ENCODE results near the gene OPRL1. TPM values are rescaled to one million over a fixed set of nuclear protein-coding genes. Genes with fewer than 3 reads are reported as not detected.
"Not testable (repeated sequence)": the region's sequence is repeated elsewhere in the genome, so short reads cannot be mapped to it uniquely, and the experiment has no call there.

Gene OPRL1
- total RNA-seq, 1 donor from 2014 or later: 2.7 TPM

DNA sequence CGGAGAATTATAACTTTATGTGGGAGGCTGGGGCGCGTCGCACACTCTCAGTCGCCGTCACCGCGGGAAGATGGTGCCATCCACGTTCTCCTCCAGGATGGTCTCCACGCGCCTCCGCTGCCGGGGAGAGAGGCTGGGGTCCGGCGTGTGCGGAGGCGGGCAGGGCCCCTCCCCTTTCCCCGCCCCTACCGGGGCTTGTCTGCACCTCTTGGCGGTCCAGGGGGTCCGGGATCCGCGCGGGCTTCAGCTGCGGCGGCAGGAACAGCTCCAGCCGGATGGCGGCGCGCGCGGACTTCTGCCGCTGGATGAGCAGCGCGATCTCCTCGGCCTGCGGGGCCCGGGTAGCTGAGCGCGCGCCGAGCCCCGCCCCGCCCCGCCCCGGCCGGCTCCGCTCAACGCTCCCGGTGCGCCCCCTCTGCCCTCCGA is 3.5 kb downstream of the OPRL1 start:
- no peak for DNase-seq (ENCODE audit: extremely low read depth, low read depth, low spot score)

DNA sequence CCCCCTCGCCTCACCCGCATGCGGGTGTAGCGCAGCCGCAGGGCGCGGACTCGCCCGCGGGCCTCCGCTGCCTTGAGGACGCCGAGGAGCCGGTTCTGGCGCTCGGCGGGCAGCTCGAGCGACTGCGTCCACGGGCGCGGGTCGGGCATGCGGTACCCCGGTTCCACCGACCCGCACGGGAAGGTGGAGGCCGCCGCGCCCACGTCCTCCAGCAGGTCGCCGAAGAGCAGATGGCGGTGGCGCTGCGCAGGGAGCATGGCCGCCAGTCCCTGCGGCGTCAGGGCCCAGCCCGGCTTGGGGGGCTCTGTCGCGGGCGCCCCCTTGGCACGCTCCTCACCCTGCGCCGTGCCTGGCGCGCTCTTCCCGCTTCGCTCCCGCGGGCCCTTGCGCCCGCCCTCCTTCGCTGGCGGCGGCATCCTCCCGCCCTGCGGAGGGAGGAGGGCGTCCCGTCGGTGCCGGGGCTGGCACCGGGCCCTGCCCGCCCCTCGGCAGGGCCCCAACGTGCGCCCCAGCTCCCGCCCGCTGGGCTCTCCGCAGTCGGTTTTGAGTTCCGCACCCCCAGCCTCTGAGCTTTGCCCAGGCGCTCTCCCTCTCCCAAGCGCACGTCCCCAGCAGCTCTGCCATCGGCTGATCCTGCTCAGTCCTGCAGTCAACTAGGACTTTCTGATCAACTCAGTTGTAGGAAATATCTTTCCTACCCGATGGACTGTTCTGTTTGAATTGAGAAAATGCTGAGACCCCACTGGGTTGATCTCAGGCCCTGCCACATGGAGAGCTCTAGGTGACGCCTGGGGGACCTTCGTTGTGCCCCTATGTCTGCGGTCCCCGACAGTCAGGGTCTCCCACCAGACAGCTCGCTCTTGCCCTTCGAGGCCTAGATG is 4.2 kb downstream of the OPRL1 start, which contains the start of gene LKAAEAR1:
Gene LKAAEAR1, minus strand, starts transcription at position 595 of the 881 bp plus-strand sequence. Its CDS starts 179 bp downstream, at position 416.
- no peak for DNase-seq (ENCODE audit: extremely low read depth, low read depth, low spot score)

DNA sequence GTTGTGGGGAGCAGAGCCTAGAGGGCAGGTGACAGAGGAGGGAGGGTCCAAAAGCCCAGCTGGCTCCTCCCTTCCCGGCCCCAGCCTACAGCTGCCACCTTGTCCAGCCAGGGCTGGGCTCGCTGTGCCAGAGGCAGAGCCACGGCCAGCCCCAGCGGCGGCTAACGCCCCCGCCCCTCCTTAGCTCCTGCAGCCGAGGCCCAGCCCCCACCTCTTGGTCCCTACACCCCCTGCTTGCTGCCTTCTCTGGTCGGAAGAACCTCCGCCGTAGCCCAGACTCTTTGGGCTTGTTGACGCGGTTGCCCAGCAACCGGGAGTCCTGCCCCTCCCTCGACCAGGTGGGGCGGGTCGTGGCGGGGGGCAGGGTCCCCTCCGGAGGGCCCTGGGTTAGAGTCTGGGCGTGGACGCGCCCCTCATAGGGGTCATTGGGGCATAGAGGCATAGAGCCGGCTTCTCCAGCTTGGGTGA is 4.8 kb downstream of the OPRL1 start:
- DNase-seq (ENCODE audit: extremely low read depth, low read depth, low spot score): no peak

DNA sequence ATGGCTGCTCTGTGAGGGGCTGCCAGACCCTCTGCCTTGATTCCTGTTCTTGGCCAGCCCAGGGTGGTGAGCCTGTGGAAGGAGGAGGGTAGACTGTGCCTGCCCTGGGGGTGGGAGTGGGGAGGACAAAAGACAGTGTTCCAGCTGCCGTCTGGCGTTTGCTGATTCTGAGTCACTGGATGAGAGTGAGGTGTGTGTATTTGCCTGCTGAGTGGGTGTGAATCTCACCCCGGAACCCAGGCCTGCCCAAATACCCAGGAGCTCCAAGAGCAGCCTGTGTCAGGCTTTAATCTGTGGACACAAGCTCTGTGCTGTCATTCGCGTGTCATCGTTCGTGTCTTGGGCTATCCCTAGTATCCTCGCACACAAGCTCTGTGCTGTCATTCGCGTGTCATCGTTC is 6.9 kb downstream of the OPRL1 start:
- DNase-seq (ENCODE audit: extremely low read depth, low read depth, low spot score): no peak

DNA sequence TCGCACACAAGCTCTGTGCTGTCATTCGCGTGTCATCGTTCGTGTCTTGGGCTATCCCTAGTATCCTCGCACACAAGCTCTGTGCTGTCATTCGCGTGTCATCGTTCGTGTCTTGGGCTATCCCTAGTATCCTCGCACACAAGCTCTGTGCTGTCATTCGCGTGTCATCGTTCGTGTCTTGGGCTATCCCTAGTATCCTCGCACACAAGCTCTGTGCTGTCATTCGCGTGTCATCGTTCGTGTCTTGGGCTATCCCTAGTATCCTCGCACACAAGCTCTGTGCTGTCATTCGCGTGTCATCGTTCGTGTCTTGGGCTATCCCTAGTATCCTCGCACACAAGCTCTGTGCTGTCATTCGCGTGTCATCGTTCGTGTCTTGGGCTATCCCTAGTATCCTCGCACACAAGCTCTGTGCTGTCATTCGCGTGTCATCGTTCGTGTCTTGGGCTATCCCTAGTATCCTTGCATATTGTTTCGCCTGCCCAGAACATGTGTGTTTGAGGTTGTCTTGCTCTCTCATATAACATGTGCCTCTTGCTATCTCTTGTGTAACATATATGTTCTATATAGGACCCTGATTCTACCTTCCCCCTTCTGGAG is 7.4 kb downstream of the OPRL1 start:
- not testable (repeated sequence) for DNase-seq (ENCODE audit: extremely low read depth, low read depth, low spot score)

DNA sequence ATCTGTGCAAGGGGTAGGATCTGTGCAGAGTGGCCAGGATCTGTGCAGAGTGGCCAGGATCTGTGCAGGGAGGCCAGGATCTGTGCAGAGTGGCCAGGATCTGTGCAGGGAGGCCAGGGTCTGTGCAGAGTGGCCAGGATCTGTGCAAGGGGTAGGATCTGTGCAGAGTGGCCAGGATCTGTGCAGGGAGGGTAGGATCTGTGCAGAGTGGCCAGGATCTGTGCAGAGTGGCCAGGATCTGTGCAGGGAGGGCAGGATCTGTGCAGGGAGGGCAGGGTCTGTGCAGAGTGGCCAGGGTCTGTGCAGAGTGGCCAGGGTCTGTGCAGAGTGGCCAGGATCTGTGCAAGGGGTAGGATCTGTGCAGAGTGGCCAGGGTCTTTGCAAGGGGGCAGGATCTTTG is 8.7 kb downstream of the OPRL1 start:
- not testable (repeated sequence) for DNase-seq (ENCODE audit: extremely low read depth, low read depth, low spot score)

DNA sequence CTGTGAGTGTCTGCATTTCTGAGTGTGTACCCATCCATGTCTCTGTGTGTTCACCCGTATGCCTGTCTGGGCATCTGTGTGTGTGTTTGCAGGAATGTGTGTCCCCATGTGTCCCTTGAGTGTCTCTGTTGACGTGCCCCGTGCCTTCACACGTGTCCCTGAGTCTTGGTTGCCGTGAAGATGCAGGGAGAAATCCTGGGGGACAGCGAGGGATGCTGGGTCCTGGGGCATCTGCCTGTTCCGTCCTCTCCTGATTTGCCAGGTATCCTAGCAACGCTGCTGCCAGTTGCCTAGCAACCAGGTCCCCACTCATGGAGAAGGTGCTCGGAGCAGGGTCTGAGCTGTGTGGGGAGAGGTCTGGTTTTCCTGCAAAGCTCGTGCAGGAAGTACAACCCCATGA is 10.3 kb downstream of the OPRL1 start:
- no peak for DNase-seq (ENCODE audit: extremely low read depth, low read depth, low spot score)

DNA sequence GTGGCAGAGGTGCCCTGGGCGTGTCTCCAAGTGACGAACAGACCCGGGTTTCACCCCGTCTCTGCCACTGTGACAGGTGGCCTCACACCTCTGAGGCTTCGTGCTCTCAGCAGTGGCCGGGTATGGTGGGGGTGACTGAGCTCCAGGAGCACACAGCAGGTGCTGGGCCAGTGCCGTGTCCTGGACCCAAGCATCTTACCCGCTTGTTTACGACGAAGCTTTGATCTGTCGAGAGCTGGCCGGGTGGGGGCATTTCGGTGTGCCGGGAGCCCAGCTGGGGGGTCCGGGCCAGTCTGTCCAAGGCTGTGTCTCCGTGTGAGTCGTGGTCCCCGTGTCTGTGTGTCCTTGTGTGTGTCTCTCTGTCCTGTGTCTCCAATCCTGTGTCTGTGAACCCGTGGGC is 11.5 kb downstream of the OPRL1 start:
- no peak for DNase-seq (ENCODE audit: extremely low read depth, low read depth, low spot score)

DNA sequence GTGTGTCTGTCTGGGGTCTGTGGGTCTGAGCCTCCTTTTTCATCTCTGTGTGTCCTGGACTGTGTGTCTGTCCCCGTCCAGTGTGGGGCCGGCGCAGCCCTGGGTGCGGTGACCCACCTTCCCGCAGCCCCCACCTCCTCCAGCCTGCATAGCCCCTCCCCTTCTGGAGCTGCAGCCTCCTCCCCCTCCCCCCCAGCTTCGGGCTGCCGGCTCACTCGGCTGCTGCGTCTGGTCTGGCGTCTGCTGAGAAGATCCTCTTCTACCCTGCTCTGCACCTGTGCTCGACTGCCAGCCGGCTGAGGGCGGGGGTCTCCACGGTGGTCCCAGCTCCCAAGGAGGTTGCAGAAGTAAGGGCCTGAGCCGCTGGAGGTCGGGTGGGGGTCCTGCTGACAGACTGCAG is 11.9 kb downstream of the OPRL1 start:
- DNase-seq (ENCODE audit: extremely low read depth, low read depth, low spot score): no peak

DNA sequence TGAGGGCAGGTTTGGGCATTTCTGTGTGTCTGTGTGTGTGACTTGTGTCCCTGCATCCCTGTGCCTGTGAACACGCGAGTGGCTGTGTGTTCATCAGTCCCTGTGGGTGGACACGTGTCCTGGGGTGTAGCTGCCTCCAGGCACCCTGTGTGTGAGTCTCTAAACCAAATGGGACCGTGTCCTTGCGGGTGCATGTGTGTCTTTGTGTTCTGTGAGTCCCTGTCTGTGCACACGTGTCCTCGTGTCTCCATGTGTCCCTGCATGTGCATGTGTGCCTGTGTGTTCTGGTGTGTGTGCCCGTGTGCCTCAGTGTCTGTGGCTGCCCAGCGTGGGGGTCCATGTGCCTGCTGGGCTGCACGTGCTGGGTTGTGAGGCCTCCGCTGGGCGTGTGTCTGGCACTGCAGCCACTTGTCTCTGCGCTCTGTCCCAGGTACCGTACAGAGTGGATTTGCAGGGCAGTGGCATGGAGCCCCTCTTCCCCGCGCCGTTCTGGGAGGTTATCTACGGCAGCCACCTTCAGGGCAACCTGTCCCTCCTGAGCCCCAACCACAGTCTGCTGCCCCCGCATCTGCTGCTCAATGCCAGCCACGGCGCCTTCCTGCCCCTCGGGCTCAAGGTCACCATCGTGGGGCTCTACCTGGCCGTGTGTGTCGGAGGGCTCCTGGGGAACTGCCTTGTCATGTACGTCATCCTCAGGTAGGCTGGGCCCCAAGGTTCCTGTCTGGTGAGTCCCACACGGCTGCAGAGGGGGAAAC is 12.6 kb downstream of the OPRL1 start:
- no peak for DNase-seq (ENCODE audit: extremely low read depth, low read depth, low spot score)

DNA sequence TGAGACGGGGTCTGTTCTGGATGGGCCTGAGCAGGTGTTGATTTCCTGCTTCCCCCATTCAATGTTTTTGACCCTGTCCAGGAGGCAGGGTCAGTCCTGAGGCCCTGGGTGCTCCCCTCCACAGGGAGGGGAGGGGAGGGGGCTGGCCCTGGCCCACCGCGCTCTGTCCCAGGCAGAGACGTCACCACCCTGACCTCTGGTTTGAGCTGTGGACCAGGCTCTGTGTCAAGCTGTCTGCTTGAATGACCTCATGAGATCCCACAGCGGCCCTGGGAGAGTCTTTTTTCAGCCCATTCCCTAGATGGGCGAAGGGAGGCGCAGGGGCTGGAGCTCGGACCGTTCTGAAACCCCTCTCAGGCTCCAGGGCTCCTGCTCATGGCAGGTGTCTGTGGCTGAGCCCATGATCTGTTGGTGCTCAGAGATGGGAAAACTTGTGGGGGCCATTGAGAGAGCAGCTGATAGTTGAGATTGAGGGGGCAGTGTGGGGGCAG is 13.2 kb downstream of the OPRL1 start:
- DNase-seq (ENCODE audit: extremely low read depth, low read depth, low spot score): no peak

DNA sequence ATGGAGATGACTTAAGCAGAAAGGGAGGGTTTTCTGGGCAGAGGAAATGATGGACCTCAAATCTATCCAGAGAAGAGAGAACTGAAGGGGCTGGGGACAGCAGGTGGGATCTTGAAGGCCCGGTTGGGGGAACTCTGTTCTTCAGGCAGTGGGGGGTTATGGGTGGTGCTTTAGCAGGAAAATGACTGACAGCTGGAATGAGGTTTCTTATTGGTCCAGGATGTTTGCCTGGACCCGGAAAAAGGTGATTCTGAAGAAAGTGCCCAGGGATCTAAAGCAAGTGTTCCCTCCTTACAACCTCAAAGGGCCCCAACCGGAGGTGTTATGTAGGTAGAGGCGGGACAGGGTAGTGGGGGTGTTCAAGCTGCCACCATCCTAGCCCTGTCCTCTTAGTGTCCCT is 15.6 kb downstream of the OPRL1 start:
- no peak for DNase-seq (ENCODE audit: extremely low read depth, low read depth, low spot score)

DNA sequence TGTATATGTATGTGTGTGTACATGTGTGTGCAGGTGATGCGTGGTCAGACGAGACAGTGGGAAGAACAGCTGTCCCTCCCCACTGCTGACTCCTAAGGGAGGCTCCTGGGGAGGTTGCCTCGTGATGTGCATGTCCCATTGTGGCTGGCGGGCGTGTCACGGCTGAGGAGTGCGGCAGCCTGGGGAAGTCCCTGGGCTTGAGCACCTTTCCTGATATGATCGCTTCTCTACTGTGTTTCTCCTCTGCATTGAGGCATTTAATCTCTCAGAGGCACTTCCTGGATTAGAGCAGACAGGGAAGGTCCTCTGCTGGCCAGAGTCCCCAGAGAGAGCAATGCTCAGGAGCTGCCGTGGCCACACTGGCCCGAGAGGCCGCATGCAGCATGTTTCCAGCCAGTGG is 16.0 kb downstream of the OPRL1 start:
- DNase-seq (ENCODE audit: extremely low read depth, low read depth, low spot score): no peak

DNA sequence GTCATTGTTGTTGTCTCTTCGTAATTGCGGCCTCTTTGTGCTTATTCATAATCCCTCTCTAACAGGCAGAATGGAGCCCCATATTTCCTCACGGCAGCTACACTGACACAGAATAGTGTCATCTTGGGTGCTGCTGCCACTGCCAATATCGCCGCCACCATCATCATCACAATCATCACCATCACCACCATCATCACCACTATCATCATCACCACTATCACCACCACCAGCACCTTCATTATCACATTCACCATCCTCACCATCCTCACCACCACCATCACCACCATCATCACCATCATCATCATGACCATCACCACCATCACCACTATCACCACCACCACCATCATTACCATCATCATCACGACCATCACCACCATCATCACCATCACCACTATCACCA is 16.7 kb downstream of the OPRL1 start:
- DNase-seq (ENCODE audit: extremely low read depth, low read depth, low spot score): no peak

DNA sequence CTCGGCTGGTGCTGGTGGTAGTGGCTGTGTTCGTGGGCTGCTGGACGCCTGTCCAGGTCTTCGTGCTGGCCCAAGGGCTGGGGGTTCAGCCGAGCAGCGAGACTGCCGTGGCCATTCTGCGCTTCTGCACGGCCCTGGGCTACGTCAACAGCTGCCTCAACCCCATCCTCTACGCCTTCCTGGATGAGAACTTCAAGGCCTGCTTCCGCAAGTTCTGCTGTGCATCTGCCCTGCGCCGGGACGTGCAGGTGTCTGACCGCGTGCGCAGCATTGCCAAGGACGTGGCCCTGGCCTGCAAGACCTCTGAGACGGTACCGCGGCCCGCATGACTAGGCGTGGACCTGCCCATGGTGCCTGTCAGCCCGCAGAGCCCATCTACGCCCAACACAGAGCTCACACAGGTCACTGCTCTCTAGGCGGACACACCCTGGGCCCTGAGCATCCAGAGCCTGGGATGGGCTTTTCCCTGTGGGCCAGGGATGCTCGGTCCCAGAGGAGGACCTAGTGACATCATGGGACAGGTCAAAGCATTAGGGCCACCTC is 18.7 kb downstream of the OPRL1 start:
- DNase-seq (ENCODE audit: extremely low read depth, low read depth, low spot score): no peak

DNA sequence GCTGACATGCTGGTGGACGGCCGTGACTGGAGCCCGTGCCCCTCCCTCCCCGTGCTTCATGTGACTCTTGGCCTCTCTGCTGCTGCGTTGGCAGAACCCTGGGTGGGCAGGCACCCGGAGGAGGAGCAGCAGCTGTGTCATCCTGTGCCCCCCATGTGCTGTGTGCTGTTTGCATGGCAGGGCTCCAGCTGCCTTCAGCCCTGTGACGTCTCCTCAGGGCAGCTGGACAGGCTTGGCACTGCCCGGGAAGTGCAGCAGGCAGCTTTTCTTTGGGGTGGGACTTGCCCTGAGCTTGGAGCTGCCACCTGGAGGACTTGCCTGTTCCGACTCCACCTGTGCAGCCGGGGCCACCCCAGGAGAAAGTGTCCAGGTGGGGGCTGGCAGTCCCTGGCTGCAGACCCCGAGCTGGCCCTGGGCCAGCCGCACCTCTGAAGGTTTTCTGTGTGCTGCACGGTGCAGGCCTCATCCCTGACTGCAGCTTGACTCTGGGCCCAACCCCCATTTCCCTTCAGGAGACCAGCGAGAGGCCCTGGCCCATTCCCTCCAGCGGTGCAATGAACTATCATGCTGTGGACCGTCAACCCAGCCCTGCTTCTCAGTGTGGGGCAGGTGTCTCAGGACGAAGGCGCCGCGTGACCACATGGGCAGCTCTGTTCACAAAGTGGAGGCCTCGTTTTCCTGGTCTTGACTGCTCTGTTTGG is 19.4 kb downstream of the OPRL1 start:
- no peak for DNase-seq (ENCODE audit: extremely low read depth, low read depth, low spot score)

DNA sequence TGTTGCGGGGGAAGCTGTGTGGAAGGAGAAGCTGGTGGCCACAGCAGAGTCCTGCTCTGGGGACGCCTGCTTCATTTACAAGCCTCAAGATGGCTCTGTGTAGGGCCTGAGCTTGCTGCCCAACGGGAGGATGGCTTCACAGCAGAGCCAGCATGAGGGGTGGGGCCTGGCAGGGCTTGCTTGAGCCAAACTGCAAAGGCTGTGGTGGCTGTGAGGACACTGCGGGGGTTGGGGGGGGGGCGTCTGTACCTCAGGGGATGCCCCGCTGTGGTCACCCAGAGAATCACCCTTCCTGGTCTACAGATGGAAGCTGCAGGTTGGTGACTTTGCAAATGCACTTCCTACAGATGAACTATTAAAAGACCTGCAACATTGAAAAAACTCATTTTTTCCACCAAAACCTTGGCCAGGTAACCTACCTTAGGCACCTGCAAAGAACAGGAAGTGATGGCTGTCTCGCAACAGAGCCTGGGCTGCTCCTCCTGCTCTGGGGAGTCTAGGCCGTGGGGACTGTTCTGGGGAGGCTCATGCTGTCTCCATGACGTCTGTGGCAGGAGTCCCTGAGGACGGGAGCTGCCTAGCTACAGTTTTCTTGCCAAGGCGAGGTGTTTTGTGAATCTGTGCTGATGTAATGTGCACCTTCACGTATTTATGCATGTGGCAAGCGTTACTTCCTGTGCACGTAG is 20.1 kb downstream of the OPRL1 start:
- no peak for DNase-seq (ENCODE audit: extremely low read depth, low read depth, low spot score)

DNA sequence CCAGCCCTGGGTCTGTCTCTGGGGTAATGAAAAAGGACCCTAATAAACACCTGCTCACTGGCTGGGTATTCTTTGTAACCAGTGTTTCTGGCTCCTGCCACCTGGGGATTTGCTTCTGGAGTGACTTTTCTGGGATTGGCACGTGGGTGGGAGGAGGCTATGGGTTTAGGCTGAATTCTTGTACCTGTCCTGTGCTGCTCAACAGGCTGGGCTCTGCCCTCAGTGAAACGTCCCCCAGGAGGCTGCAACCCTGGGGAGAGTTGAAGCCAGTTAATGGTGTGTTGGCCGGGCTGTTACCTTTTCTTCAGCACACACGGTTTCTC is 20.6 kb downstream of the OPRL1 start:
- no peak for DNase-seq (ENCODE audit: extremely low read depth, low read depth, low spot score)

DNA sequence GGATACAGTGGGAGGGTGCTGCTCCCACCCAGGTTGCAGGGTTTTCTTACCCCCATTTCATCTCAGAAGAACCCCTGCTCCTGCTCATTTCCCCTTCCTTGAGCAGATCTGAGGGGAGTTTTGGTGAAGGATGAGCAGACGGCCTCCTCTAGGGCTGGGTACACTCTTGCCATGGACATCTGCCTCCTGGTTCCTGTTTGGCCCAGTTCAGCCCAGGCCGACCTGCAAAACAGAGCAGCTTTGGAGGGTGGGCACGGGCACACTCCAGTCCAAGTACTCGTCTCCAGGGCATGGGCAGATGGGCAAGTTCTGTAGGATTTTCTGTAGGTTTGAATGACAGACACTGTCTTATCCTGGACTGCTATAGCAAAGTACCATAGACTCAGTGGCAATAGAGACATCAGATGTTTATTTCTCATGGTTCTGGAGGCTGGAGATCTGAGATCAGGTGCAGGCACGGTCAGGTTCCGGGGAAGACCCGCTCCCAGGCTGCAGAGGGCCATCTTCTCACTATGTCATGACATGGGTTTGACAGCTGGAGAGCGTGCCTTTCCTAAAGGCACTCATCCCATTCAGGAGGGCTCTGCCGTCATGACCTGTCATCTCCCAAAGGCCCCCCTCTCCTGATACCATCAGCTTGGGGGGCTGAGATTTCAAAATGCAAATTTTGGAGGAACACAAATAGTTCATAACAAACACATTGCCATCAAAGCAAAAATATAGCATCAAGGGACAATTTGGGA is 21.2 kb downstream of the OPRL1 start:
- no peak for DNase-seq (ENCODE audit: extremely low read depth, low read depth, low spot score)
